Panc1 (cell line): ENCODE measurements around the gene NAP1L5. TPM values are rescaled to one million over a fixed set of nuclear protein-coding genes. Genes with fewer than 3 reads are reported as not detected.

Experiments used
- ATAC-seq: fragments of 200-7000 bp; cut with Tn5 transposase; 2 replicates; pipeline ENCODE4 v1.9.1; 2020; ENCODE audit warnings: mild to moderate bottlenecking, moderate library complexity
- BruUV-seq: library from RNA; stranded (reverse); fragments of 400-500 nt; replicated peaks from 2 replicates; lab custom pipeline; 2021; lab: Mats Ljungman, UMichigan
- CTCF ChIA-PET: fragments of 300-600 bp; sonication (Branson Sonifier 250); formaldehyde crosslinking; loops from one replicate; lab custom pipeline; 2022; ENCODE audit warnings: antibody characterized with exemption; lab: Charles Lee
- POLR2A ChIA-PET: fragments of 300-600 bp; sonication (Branson Sonifier 250); formaldehyde crosslinking; loops from one replicate; lab custom pipeline; 2022; ENCODE audit warnings: antibody characterized with exemption; lab: Charles Lee
- DNase-seq: peaks from one replicate; pipeline ENCODE4 v3.0.0-alpha.2; 2010; ENCODE audit warnings: low read depth, low spot score
- H3K27ac ChIP-seq: 2 replicates; pipeline ENCODE4 v1.5.1; 2011; ENCODE audit warnings: mild to moderate bottlenecking, low read length, inconsistent platforms
- H3K27me3 ChIP-seq: fragments of 200-500 bp; sonication (Bioruptor generic); 2 replicates; pipeline ENCODE4 v1.6.0; 2014; ENCODE audit warnings: low read length, inconsistent platforms; ENCODE audit not compliant: control insufficient read depth, insufficient read depth
- H3K36me3 ChIP-seq: fragments of 200-500 bp; sonication (Bioruptor generic); 2 replicates; pipeline ENCODE4 v1.5.1; 2014; ENCODE audit warnings: inconsistent platforms, mild to moderate bottlenecking, low read length, moderate library complexity; ENCODE audit not compliant: control insufficient read depth, insufficient read depth
- H3K4me1 ChIP-seq: 2 replicates; pipeline ENCODE4 v1.5.1; 2011; ENCODE audit warnings: inconsistent platforms, mild to moderate bottlenecking, low read length, moderate library complexity; ENCODE audit not compliant: control insufficient read depth, insufficient read depth
- H3K4me3 ChIP-seq, 2 experiments: 2 replicates each; pipeline ENCODE4 v1.5.1; 2011 to 2012; ENCODE audit warnings: low read depth in 2 of 2, low read length in 2 of 2, mild to moderate bottlenecking in 2 of 2, inconsistent platforms in 1 of 2, moderate library complexity in 1 of 2
- H3K9me3 ChIP-seq: fragments of 200-500 bp; sonication (Bioruptor generic); 2 replicates; pipeline ENCODE4 v1.5.1; 2014; ENCODE audit warnings: low read depth, mild to moderate bottlenecking, inconsistent platforms, low read length, moderate library complexity; ENCODE audit not compliant: control insufficient read depth, insufficient read depth
- POLR2AphosphoS5 ChIP-seq: IDR thresholded peaks from 2 replicates; pipeline ENCODE4 v1.6.1; 2012; ENCODE audit warnings: mild to moderate bottlenecking, low read depth, low read length, moderate library complexity
- SIN3A ChIP-seq: IDR thresholded peaks from 2 replicates; pipeline ENCODE4 v1.6.1; 2012; ENCODE audit warnings: low read depth, mild to moderate bottlenecking, low read length, moderate library complexity, borderline replicate concordance; ENCODE audit not compliant: insufficient read depth
- TCF7L2 ChIP-seq: IDR thresholded peaks from 2 replicates; pipeline ENCODE4 v1.6.1; 2011; ENCODE audit warnings: mild to moderate bottlenecking, low read depth, low read length, inconsistent platforms
- in situ Hi-C: cut with HindIII; loops from 2 replicates; pipeline ENCODE4 v1.10.0; 2016; ENCODE audit warnings: low sequenced_read_pairs, low pct_unique_long_range_greater_than_20kb
- intact Hi-C: fragments of 100-400 bp; cut with micrococcal nuclease; formaldehyde crosslinking; loops from one replicate; pipeline ENCODE4 v1.10.0; 2022; ENCODE audit not compliant: unreplicated experiment
- total RNA-seq: library from RNA; stranded (reverse); gene quantifications from one replicate; pipeline ENCODE4 v1.2.1, GENCODE V29; 2021; ENCODE audit not compliant: unreplicated experiment
- TF ChIP-seq, protein P1 (sequence below): fragments of 450-650 bp; IDR thresholded peaks from 2 replicates; pipeline ENCODE4 v1.5.1; 2017; ENCODE audit warnings: mild to moderate bottlenecking
- TF ChIP-seq, protein P2 (sequence below), 2 experiments: IDR thresholded peaks; 2 replicates each; pipeline ENCODE4 v1.6.1; 2011 to 2012; ENCODE audit warnings: low read depth in 2 of 2, control low read depth in 1 of 2, low read length in 1 of 2, mild to moderate bottlenecking in 1 of 2, moderate library complexity in 1 of 2; ENCODE audit not compliant: insufficient read depth in 1 of 2

Gene NAP1L5
- total RNA-seq, 1 experiment from 2014 or later, result 0.67 TPM

GRCh38 chr4:88659055-88659889 is 38.4 kb downstream of the NAP1L5 start:
- H3K36me3 ChIP-seq, result no peaks in the 10 kb centered on the region
- ATAC-seq, result peak; percentile 81
- no peak overlapping the region for H3K4me3 ChIP-seq
- H3K27me3 ChIP-seq, result no peaks in the 10 kb centered on the region
- ChIA-PET CTCF (no interaction called here), POLR2A (no interaction called here)
- no peak overlapping the region for H3K27ac ChIP-seq
- BruUV-seq, result no TSS peak
- DNase-seq, result peak; percentile 61
- intact Hi-C loops, result loop anchor here (2.0 kb wide), 1 partner anchor 132 kb away; no protein-coding TSS in a partner anchor
- TF ChIP-seq, protein P1, sequence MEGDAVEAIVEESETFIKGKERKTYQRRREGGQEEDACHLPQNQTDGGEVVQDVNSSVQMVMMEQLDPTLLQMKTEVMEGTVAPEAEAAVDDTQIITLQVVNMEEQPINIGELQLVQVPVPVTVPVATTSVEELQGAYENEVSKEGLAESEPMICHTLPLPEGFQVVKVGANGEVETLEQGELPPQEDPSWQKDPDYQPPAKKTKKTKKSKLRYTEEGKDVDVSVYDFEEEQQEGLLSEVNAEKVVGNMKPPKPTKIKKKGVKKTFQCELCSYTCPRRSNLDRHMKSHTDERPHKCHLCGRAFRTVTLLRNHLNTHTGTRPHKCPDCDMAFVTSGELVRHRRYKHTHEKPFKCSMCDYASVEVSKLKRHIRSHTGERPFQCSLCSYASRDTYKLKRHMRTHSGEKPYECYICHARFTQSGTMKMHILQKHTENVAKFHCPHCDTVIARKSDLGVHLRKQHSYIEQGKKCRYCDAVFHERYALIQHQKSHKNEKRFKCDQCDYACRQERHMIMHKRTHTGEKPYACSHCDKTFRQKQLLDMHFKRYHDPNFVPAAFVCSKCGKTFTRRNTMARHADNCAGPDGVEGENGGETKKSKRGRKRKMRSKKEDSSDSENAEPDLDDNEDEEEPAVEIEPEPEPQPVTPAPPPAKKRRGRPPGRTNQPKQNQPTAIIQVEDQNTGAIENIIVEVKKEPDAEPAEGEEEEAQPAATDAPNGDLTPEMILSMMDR, result peak; percentile 76
- TF ChIP-seq TCF7L2 (no peak), SIN3A (no peak), POLR2AphosphoS5 (no peak)
- TF ChIP-seq, protein P2, sequence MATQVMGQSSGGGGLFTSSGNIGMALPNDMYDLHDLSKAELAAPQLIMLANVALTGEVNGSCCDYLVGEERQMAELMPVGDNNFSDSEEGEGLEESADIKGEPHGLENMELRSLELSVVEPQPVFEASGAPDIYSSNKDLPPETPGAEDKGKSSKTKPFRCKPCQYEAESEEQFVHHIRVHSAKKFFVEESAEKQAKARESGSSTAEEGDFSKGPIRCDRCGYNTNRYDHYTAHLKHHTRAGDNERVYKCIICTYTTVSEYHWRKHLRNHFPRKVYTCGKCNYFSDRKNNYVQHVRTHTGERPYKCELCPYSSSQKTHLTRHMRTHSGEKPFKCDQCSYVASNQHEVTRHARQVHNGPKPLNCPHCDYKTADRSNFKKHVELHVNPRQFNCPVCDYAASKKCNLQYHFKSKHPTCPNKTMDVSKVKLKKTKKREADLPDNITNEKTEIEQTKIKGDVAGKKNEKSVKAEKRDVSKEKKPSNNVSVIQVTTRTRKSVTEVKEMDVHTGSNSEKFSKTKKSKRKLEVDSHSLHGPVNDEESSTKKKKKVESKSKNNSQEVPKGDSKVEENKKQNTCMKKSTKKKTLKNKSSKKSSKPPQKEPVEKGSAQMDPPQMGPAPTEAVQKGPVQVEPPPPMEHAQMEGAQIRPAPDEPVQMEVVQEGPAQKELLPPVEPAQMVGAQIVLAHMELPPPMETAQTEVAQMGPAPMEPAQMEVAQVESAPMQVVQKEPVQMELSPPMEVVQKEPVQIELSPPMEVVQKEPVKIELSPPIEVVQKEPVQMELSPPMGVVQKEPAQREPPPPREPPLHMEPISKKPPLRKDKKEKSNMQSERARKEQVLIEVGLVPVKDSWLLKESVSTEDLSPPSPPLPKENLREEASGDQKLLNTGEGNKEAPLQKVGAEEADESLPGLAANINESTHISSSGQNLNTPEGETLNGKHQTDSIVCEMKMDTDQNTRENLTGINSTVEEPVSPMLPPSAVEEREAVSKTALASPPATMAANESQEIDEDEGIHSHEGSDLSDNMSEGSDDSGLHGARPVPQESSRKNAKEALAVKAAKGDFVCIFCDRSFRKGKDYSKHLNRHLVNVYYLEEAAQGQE (IDR thresholded peaks at IDR 0.05; ENCODE audit: insufficient read depth in 1 of 2, low read depth in 2 of 2, low read length in 1 of 2), result no peak
- H3K4me1 ChIP-seq, result no peaks in the 10 kb centered on the region
- no peaks in the 10 kb centered on the region for H3K9me3 ChIP-seq
- in situ Hi-C loops, result no loop called here

GRCh38 chr4:88655226-88655625 is 42.4 kb downstream of the NAP1L5 start:
- no peak overlapping the region for H3K27ac ChIP-seq
- DNase-seq, result no peak
- in situ Hi-C loops, result no loop called here
- H3K9me3 ChIP-seq, result no peaks in the 10 kb centered on the region
- no peaks in the 10 kb centered on the region for H3K36me3 ChIP-seq
- intact Hi-C loops, result no loop called here
- no peak overlapping the region for H3K4me3 ChIP-seq
- POLR2A ChIA-PET, result no interaction called here
- H3K4me1 ChIP-seq, result no peaks in the 10 kb centered on the region
- TF ChIP-seq, protein P1, result no peak
- TF ChIP-seq SIN3A (no peak), TCF7L2 (no peak), POLR2AphosphoS5 (no peak)
- TF ChIP-seq, protein P2 (IDR thresholded peaks at IDR 0.05; ENCODE audit: insufficient read depth in 1 of 2, low read depth in 2 of 2, low read length in 1 of 2), result no peak
- no peak for ATAC-seq
- no peaks in the 10 kb centered on the region for H3K27me3 ChIP-seq
- CTCF ChIA-PET, result no interaction called here
- no TSS peak for BruUV-seq
